OCI-LY3 (cell line): ENCODE measurements around the gene COLGALT1.
"Not testable (repeated sequence)": the region's sequence is repeated elsewhere in the genome, so short reads cannot be mapped to it uniquely, and the experiment has no call there.

Experiments used
- H2AFZ ChIP-seq: fragments of 200-600, 300-600 bp; shearing (Covaris generic); 2 replicates; pipeline ENCODE4 v1.6.0; 2014; ENCODE audit warnings: antibody characterized with exemption, low read depth, low read length
- H3K27ac ChIP-seq: fragments of 200-600, 300-600 bp; sonication (generic); 2 replicates; pipeline ENCODE4 v1.5.1; 2014; ENCODE audit warnings: mild to moderate bottlenecking, low read length, moderate library complexity, mixed read lengths
- H3K27me3 ChIP-seq: fragments of 200-600, 300-600 bp; sonication (generic); 2 replicates; pipeline ENCODE4 v1.6.1; 2014; ENCODE audit warnings: low read depth, low read length, mixed read lengths
- H3K36me3 ChIP-seq: fragments of 200-600, 300-600 bp; sonication (generic); replicated peaks from 2 replicates; pipeline ENCODE3; 2014; ENCODE audit warnings: low read depth, low read length, mixed read lengths
- H3K4me1 ChIP-seq: fragments of 300-600, 200-600 bp; sonication (generic); 2 replicates; pipeline ENCODE4 v1.6.1; 2014; ENCODE audit warnings: low read length, mixed read lengths
- H3K4me2 ChIP-seq: fragments of 200-600, 300-600 bp; sonication (generic); 2 replicates; pipeline ENCODE4 v1.6.1; 2014; ENCODE audit warnings: low read length, mixed read lengths
- H3K4me3 ChIP-seq: fragments of 300-600, 200-600 bp; sonication (generic); 2 replicates; pipeline ENCODE4 v1.5.1; 2014; ENCODE audit warnings: antibody characterized with exemption, mild to moderate bottlenecking, low read length, moderate library complexity
- H3K79me2 ChIP-seq: fragments of 300-600, 200-600 bp; shearing (Covaris generic); 2 replicates; pipeline ENCODE4 v1.6.1; 2014; ENCODE audit warnings: mild to moderate bottlenecking, low read length, mixed read lengths
- H3K9ac ChIP-seq: fragments of 300-600, 200-600 bp; shearing (Covaris generic); 2 replicates; pipeline ENCODE4 v1.6.0; 2014; ENCODE audit warnings: mild to moderate bottlenecking, low read length, moderate library complexity
- H3K9me3 ChIP-seq: fragments of 200-600, 300-600 bp; shearing (Covaris generic); 2 replicates; pipeline ENCODE4 v1.6.1; 2014; ENCODE audit warnings: low read length, mixed read lengths; ENCODE audit not compliant: insufficient read depth
- H4K20me1 ChIP-seq: fragments of 200-600, 300-600 bp; sonication (generic); 2 replicates; pipeline ENCODE4 v1.6.1; 2016; ENCODE audit warnings: low read length, mixed read lengths; ENCODE audit not compliant: insufficient read depth
- CTCF ChIP-seq: fragments of 200-600, 300-600 bp; sonication (generic); IDR thresholded peaks from 2 replicates; pipeline ENCODE4 v1.5.1; 2014; ENCODE audit warnings: antibody characterized with exemption, low read length, low read depth
- EZH2phosphoT487 ChIP-seq: fragments of 200-600 bp; shearing (Covaris generic); IDR thresholded peaks from 2 replicates; pipeline ENCODE4 v1.6.1; 2018; ENCODE audit warnings: antibody characterized with exemption, mixed run types, low read depth

COLGALT1 gene

DNA sequence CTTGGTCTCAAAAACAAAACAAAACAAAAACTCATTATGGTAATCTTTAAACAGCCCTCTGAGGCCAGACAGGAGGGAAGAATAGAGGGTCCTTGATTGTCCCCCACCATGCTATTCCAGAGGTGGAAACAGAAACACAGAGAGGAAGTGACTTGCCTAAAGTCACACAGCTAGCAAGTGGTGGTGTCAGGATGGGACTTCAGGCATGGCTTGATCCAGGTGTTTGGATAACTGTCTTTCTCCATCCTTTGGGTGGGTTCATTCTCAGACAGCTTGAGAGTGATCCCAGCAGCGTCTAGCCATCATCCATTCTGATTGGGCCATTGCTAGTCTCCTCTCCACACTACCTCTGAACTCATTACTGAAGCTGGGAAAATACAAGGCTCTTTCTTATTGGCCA lies 12.5 kb downstream of the COLGALT1 start:
- no peaks in the 10 kb centered on the region for H3K9me3 ChIP-seq
- H3K27ac ChIP-seq = no peak overlapping the region
- no peaks in the 10 kb centered on the region for H3K4me1 ChIP-seq
- H2AFZ ChIP-seq = no peak overlapping the region
- no peaks in the 10 kb centered on the region for H3K79me2 ChIP-seq
- H3K27me3 ChIP-seq = no peaks in the 10 kb centered on the region
- peaks cover 42% of the 10 kb centered on the region for H3K36me3 ChIP-seq
- no peak overlapping the region for H3K4me3 ChIP-seq
- H4K20me1 ChIP-seq = no peaks in the 10 kb centered on the region
- no peak overlapping the region for H3K9ac ChIP-seq
- no peak overlapping the region for H3K4me2 ChIP-seq
- TF ChIP-seq CTCF = no peak
- TF ChIP-seq EZH2phosphoT487 = no peak

- H3K79me2 ChIP-seq, H3K27me3 ChIP-seq, H2AFZ ChIP-seq, H3K4me3 ChIP-seq, H3K4me1 ChIP-seq, H3K9ac ChIP-seq, H3K27ac ChIP-seq, H3K4me2 ChIP-seq, H4K20me1 ChIP-seq, H3K9me3 ChIP-seq: not testable (repeated sequence)
- H3K36me3 ChIP-seq = peaks cover 37% of the 10 kb centered on the region
These were observed 14.8 kb downstream of the COLGALT1 start for GRCh38 chr19:17570291-17570690.

GRCh38 chr19:17570791-17571190 lies 15.3 kb downstream of the COLGALT1 start:
- no peak overlapping the region for H3K4me2 ChIP-seq
- no peak overlapping the region for H3K4me3 ChIP-seq
- H3K36me3 ChIP-seq = peaks cover 40% of the 10 kb centered on the region
- H3K27ac ChIP-seq = no peak overlapping the region
- H4K20me1 ChIP-seq = no peaks in the 10 kb centered on the region
- no peak overlapping the region for H2AFZ ChIP-seq
- no peak overlapping the region for H3K9ac ChIP-seq
- H3K4me1 ChIP-seq = no peaks in the 10 kb centered on the region
- no peaks in the 10 kb centered on the region for H3K27me3 ChIP-seq
- no peaks in the 10 kb centered on the region for H3K9me3 ChIP-seq
- TF ChIP-seq EZH2phosphoT487 (no peak), CTCF (no peak)
- H3K79me2 ChIP-seq = no peaks in the 10 kb centered on the region

GRCh38 chr19:17572638-17573037 lies 17.2 kb downstream of the COLGALT1 start:
- Histone ChIP-seq H3K79me2 (no peaks in the 10 kb centered on the region), H3K27ac (no peak overlapping the region), H3K4me2 (no peak overlapping the region), H3K9me3 (no peaks in the 10 kb centered on the region), H4K20me1 (no peaks in the 10 kb centered on the region), H3K27me3 (no peaks in the 10 kb centered on the region), H3K4me1 (no peaks in the 10 kb centered on the region), H3K36me3 (peaks cover 48% of the 10 kb centered on the region), H2AFZ (no peak overlapping the region), H3K4me3 (no peak overlapping the region), H3K9ac (no peak overlapping the region)
- TF ChIP-seq CTCF = no peak
- TF ChIP-seq EZH2phosphoT487 = no peak
